HEK293 (cell line): ENCODE measurements around the gene WDR18.

Experiments
- CTCF ChIA-PET: fragments of 350-600 bp; formaldehyde crosslinking; extraction: SDS; loops from one replicate; lab custom pipeline; 2021; ENCODE audit warnings: antibody characterized with exemption; lab: Yijun Ruan, JAX
- POLR2A ChIA-PET: fragments of 300-600 bp; formaldehyde crosslinking; extraction: SDS; loops from one replicate; lab custom pipeline; 2020; ENCODE audit warnings: antibody characterized with exemption, inconsistent platforms; lab: Yijun Ruan, JAX
- H3K27ac ChIP-seq: fragments of 200-500 bp; sonication (Bioruptor generic); 2 replicates; pipeline ENCODE4 v1.5.1; 2014; ENCODE audit warnings: low read depth, low read length, control low read depth, inconsistent platforms; ENCODE audit errors: extremely low read depth
- H3K36me3 ChIP-seq, 2 experiments: fragments of 200-500 bp in 1 of 2; sonication (Bioruptor generic) in 1 of 2; 1 replicate in 1 of 2; 2 replicates in 1 of 2; pipeline ENCODE4 v1.5.1; 2014 to 2017; ENCODE audit warnings: inconsistent platforms in 2 of 2, low read length in 2 of 2; ENCODE audit not compliant: control insufficient read depth in 2 of 2, insufficient read depth in 1 of 2
- H3K4me1 ChIP-seq: fragments of 200-500 bp; sonication (Bioruptor generic); 2 replicates; pipeline ENCODE4 v1.5.1; 2014; ENCODE audit warnings: mild to moderate bottlenecking, low read length, inconsistent platforms; ENCODE audit not compliant: control insufficient read depth, insufficient read depth
- H3K4me3 ChIP-seq: 2 replicates; pipeline ENCODE4 v1.5.1; 2011; ENCODE audit warnings: low read depth, mild to moderate bottlenecking, control low read depth, low read length, moderate library complexity
- H3K9me3 ChIP-seq: fragments of 200-500 bp; sonication (Bioruptor generic); 2 replicates; pipeline ENCODE4 v1.5.1; 2014; ENCODE audit warnings: low read depth, low read length, inconsistent platforms; ENCODE audit not compliant: control insufficient read depth, insufficient read depth
- GFI1B ChIP-seq: fragments of 450-650 bp; formaldehyde crosslinking; IDR thresholded peaks from 2 replicates; pipeline ENCODE4 v1.5.1; 2016; ENCODE audit warnings: missing biosample characterization, missing genetic modification characterization
- SCRT1 ChIP-seq: fragments of 450-650 bp; formaldehyde crosslinking; IDR thresholded peaks from 2 replicates; pipeline ENCODE4 v1.5.1; 2016; ENCODE audit warnings: missing biosample characterization, missing genetic modification characterization, borderline replicate concordance
- ZNF10 ChIP-seq: fragments of 450-650 bp; formaldehyde crosslinking; IDR thresholded peaks from 2 replicates; pipeline ENCODE4 v1.5.1; 2017; ENCODE audit warnings: missing biosample characterization, missing genetic modification characterization
- ZNF121 ChIP-seq: fragments of 450-650 bp; formaldehyde crosslinking; IDR thresholded peaks from 2 replicates; pipeline ENCODE4 v1.5.1; 2016; ENCODE audit warnings: missing biosample characterization, missing genetic modification characterization
- ZNF324 ChIP-seq: fragments of 450-650 bp; formaldehyde crosslinking; IDR thresholded peaks from 2 replicates; pipeline ENCODE4 v1.5.1; 2016; ENCODE audit warnings: missing biosample characterization, missing genetic modification characterization
- ZNF416 ChIP-seq: fragments of 450-650 bp; formaldehyde crosslinking; IDR thresholded peaks from 2 replicates; pipeline ENCODE4 v1.5.1; 2016; ENCODE audit warnings: missing biosample characterization, missing genetic modification characterization
- ZNF548 ChIP-seq: fragments of 450-650 bp; formaldehyde crosslinking; IDR thresholded peaks from 2 replicates; pipeline ENCODE4 v1.5.1; 2016; ENCODE audit warnings: missing biosample characterization, missing genetic modification characterization
- ZNF561 ChIP-seq: fragments of 450-650 bp; IDR thresholded peaks from 2 replicates; pipeline ENCODE4 v1.5.1; 2018; ENCODE audit warnings: missing biosample characterization, missing genetic modification characterization, borderline replicate concordance
- ZNF623 ChIP-seq: fragments of 450-650 bp; formaldehyde crosslinking; IDR thresholded peaks from 2 replicates; pipeline ENCODE4 v1.5.1; 2016; ENCODE audit warnings: missing biosample characterization, missing genetic modification characterization
- ZXDB ChIP-seq: fragments of 450-650 bp; formaldehyde crosslinking; IDR thresholded peaks from 2 replicates; pipeline ENCODE4 v1.5.1; 2016; ENCODE audit warnings: missing biosample characterization, missing genetic modification characterization
- TF ChIP-seq, protein P1 (sequence below): fragments of 450-650 bp; formaldehyde crosslinking; IDR thresholded peaks from 2 replicates; pipeline ENCODE4 v1.5.1; 2016; ENCODE audit warnings: missing biosample characterization, missing genetic modification characterization, borderline replicate concordance
- TF ChIP-seq, protein P2 (sequence below): fragments of 450-650 bp; formaldehyde crosslinking; IDR thresholded peaks from 2 replicates; pipeline ENCODE4 v1.5.1; 2016; ENCODE audit warnings: missing biosample characterization, missing genetic modification characterization
- TF ChIP-seq, protein P3 (sequence below): fragments of 450-650 bp; formaldehyde crosslinking; IDR thresholded peaks from 2 replicates; pipeline ENCODE4 v1.5.1; 2016; ENCODE audit warnings: missing biosample characterization, missing genetic modification characterization

The WDR18 gene

DNA sequence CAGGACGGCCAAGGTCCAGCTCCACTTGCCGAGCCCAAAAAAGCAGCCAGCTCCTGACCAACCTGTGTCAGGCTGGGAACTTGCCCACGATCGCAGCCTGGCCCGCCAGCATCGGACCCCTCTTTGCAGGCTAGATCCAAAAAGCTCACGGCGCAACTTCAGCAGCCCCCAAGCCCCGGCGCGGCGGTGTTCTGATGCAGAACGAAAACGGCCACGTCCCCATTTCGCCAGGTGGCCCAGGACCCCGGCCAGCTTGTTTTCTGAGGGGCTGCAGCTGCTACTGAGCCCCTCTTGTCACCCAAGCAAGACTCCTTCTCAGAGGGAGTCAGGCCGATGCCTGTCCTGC lies 35.4 kb downstream of the WDR18 start:
- Histone ChIP-seq H3K4me3 (peak overlapping the region; percentile 86), H3K9me3 (no peaks in the 10 kb centered on the region), H3K4me1 (peaks cover 7% of the 10 kb centered on the region), H3K36me3 (peaks cover 0 to 32% of the 10 kb centered on the region in 2 experiments; a peak in 1 of 3 replicates), H3K27ac (peak overlapping the region; percentile 80)
- POLR2A ChIA-PET: interaction anchor here (1.1 to 1.2 kb wide), 3 partner anchors 21 to 85 kb away, joined by 3 to 4 read pairs (median 3); partner anchors contain the start of gene ABCA7
- TF ChIP-seq ZNF121 (tag by site-specific recombination) (no peak), ZNF10 (no peak), ZNF548 (tag by site-specific recombination) (no peak), ZNF561 (tag by site-specific recombination) (no peak), GFI1B (tag by site-specific recombination) (no peak), ZXDB (tag by site-specific recombination) (no peak), ZNF416 (tag by site-specific recombination) (no peak), SCRT1 (no peak), ZNF623 (no peak), ZNF324 (tag by site-specific recombination) (no peak)
- TF ChIP-seq, protein P1, sequence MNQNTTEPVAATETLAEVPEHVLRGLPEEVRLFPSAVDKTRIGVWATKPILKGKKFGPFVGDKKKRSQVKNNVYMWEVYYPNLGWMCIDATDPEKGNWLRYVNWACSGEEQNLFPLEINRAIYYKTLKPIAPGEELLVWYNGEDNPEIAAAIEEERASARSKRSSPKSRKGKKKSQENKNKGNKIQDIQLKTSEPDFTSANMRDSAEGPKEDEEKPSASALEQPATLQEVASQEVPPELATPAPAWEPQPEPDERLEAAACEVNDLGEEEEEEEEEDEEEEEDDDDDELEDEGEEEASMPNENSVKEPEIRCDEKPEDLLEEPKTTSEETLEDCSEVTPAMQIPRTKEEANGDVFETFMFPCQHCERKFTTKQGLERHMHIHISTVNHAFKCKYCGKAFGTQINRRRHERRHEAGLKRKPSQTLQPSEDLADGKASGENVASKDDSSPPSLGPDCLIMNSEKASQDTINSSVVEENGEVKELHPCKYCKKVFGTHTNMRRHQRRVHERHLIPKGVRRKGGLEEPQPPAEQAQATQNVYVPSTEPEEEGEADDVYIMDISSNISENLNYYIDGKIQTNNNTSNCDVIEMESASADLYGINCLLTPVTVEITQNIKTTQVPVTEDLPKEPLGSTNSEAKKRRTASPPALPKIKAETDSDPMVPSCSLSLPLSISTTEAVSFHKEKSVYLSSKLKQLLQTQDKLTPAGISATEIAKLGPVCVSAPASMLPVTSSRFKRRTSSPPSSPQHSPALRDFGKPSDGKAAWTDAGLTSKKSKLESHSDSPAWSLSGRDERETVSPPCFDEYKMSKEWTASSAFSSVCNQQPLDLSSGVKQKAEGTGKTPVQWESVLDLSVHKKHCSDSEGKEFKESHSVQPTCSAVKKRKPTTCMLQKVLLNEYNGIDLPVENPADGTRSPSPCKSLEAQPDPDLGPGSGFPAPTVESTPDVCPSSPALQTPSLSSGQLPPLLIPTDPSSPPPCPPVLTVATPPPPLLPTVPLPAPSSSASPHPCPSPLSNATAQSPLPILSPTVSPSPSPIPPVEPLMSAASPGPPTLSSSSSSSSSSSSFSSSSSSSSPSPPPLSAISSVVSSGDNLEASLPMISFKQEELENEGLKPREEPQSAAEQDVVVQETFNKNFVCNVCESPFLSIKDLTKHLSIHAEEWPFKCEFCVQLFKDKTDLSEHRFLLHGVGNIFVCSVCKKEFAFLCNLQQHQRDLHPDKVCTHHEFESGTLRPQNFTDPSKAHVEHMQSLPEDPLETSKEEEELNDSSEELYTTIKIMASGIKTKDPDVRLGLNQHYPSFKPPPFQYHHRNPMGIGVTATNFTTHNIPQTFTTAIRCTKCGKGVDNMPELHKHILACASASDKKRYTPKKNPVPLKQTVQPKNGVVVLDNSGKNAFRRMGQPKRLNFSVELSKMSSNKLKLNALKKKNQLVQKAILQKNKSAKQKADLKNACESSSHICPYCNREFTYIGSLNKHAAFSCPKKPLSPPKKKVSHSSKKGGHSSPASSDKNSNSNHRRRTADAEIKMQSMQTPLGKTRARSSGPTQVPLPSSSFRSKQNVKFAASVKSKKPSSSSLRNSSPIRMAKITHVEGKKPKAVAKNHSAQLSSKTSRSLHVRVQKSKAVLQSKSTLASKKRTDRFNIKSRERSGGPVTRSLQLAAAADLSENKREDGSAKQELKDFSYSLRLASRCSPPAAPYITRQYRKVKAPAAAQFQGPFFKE (tag by site-specific recombination): no peak
- TF ChIP-seq, protein P2, sequence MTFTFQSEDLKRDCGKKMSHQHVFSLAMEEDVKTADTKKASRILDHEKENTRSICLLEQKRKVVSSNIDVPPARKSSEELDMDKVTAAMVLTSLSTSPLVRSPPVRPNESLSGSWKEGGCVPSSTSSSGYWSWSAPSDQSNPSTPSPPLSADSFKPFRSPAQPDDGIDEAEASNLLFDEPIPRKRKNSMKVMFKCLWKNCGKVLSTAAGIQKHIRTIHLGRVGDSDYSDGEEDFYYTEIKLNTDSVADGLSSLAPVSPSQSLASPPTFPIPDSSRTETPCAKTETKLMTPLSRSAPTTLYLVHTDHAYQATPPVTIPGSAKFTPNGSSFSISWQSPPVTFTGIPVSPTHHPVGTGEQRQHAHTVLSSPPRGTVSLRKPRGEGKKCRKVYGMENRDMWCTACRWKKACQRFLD (tag by site-specific recombination): no peak
- TF ChIP-seq, protein P3, sequence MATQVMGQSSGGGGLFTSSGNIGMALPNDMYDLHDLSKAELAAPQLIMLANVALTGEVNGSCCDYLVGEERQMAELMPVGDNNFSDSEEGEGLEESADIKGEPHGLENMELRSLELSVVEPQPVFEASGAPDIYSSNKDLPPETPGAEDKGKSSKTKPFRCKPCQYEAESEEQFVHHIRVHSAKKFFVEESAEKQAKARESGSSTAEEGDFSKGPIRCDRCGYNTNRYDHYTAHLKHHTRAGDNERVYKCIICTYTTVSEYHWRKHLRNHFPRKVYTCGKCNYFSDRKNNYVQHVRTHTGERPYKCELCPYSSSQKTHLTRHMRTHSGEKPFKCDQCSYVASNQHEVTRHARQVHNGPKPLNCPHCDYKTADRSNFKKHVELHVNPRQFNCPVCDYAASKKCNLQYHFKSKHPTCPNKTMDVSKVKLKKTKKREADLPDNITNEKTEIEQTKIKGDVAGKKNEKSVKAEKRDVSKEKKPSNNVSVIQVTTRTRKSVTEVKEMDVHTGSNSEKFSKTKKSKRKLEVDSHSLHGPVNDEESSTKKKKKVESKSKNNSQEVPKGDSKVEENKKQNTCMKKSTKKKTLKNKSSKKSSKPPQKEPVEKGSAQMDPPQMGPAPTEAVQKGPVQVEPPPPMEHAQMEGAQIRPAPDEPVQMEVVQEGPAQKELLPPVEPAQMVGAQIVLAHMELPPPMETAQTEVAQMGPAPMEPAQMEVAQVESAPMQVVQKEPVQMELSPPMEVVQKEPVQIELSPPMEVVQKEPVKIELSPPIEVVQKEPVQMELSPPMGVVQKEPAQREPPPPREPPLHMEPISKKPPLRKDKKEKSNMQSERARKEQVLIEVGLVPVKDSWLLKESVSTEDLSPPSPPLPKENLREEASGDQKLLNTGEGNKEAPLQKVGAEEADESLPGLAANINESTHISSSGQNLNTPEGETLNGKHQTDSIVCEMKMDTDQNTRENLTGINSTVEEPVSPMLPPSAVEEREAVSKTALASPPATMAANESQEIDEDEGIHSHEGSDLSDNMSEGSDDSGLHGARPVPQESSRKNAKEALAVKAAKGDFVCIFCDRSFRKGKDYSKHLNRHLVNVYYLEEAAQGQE (tag by site-specific recombination): no peak
- CTCF ChIA-PET: interaction anchor here (0.6 to 1.0 kb wide), 4 partner anchors 82 to 351 kb away, joined by 3 to 5 read pairs (median 4); no protein-coding TSS in a partner anchor
